Measurements from ENCODE around the gene CCDC34. TPM values are rescaled to one million over a fixed set of nuclear protein-coding genes. Genes with fewer than 3 reads are reported as not detected.

CCDC34 gene
- total and polyA plus RNA-seq, 2 experiments from 2014 or later: 10.1 to 56.0 TPM

- Histone ChIP-seq H3K27me3 (ENCODE audit: insufficient read depth) (no peaks in the 10 kb centered on the region), H2AFZ (no peak overlapping the region), H3K4me2 (no peak overlapping the region), H3F3A (replicated peaks; ENCODE audit: low read depth) (no peaks in the 10 kb centered on the region), H3K9me2 (ENCODE audit: insufficient read depth) (no peaks in the 10 kb centered on the region), H3K36me3 (ENCODE audit: insufficient read depth) (no peaks in the 10 kb centered on the region), H3K4me3 (no peak overlapping the region), H3K79me2 (replicated peaks; ENCODE audit: insufficient read depth) (peaks cover 70% of the 10 kb centered on the region), H4K20me1 (replicated peaks; ENCODE audit: insufficient read depth) (peaks cover 22% of the 10 kb centered on the region), H3K4me1 (ENCODE audit: insufficient read depth) (peaks cover 11% of the 10 kb centered on the region), H3K27ac (ENCODE audit: low read depth) (no peak overlapping the region)
- H3K36me3 Mint-ChIP-seq (ENCODE audit: low read depth): no peaks in the 10 kb centered on the region
- no peaks in the 10 kb centered on the region for H3K27me3 Mint-ChIP-seq (ENCODE audit: insufficient read depth, low read depth, poor library complexity)
- peaks cover 15% of the 10 kb centered on the region for H3K4me1 Mint-ChIP-seq
- no peak for DNase-seq (ENCODE audit: low spot score)
- no peak for ATAC-seq
- TF ChIP-seq ETS1 (IDR thresholded peaks at IDR 0.05) (no peak), ZNF114 (CRISPR knock-in tag; IDR thresholded peaks at IDR 0.05) (no peak), EZH2phosphoT487 (IDR thresholded peaks at IDR 0.05; ENCODE audit: unreplicated experiment) (no peak), JUNB (IDR thresholded peaks at IDR 0.05; ENCODE audit: unreplicated experiment) (no peak), NANOG (IDR thresholded peaks at IDR 0.05; ENCODE audit: borderline replicate concordance) (no peak), ZNF462 (CRISPR knock-in tag; IDR thresholded peaks at IDR 0.05) (no peak), STAT1 (IDR thresholded peaks at IDR 0.05; ENCODE audit: unreplicated experiment) (no peak), POLR2AphosphoS5 (IDR thresholded peaks at IDR 0.05; ENCODE audit: low read depth) (no peak), EZH2 (IDR thresholded peaks at IDR 0.05; ENCODE audit: low read depth, unreplicated experiment) (no peak), CREB1 (CRISPR knock-in tag; IDR thresholded peaks at IDR 0.05; ENCODE audit: low read depth) (no peak), ZNF331 (CRISPR knock-in tag; IDR thresholded peaks at IDR 0.05; ENCODE audit: low read depth) (no peak)
- TF ChIP-seq, protein P1, sequence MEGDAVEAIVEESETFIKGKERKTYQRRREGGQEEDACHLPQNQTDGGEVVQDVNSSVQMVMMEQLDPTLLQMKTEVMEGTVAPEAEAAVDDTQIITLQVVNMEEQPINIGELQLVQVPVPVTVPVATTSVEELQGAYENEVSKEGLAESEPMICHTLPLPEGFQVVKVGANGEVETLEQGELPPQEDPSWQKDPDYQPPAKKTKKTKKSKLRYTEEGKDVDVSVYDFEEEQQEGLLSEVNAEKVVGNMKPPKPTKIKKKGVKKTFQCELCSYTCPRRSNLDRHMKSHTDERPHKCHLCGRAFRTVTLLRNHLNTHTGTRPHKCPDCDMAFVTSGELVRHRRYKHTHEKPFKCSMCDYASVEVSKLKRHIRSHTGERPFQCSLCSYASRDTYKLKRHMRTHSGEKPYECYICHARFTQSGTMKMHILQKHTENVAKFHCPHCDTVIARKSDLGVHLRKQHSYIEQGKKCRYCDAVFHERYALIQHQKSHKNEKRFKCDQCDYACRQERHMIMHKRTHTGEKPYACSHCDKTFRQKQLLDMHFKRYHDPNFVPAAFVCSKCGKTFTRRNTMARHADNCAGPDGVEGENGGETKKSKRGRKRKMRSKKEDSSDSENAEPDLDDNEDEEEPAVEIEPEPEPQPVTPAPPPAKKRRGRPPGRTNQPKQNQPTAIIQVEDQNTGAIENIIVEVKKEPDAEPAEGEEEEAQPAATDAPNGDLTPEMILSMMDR (conservative IDR thresholded peaks at IDR 0.05; ENCODE audit: low read depth in 2 of 2): no peak
- TF ChIP-seq, protein P2, sequence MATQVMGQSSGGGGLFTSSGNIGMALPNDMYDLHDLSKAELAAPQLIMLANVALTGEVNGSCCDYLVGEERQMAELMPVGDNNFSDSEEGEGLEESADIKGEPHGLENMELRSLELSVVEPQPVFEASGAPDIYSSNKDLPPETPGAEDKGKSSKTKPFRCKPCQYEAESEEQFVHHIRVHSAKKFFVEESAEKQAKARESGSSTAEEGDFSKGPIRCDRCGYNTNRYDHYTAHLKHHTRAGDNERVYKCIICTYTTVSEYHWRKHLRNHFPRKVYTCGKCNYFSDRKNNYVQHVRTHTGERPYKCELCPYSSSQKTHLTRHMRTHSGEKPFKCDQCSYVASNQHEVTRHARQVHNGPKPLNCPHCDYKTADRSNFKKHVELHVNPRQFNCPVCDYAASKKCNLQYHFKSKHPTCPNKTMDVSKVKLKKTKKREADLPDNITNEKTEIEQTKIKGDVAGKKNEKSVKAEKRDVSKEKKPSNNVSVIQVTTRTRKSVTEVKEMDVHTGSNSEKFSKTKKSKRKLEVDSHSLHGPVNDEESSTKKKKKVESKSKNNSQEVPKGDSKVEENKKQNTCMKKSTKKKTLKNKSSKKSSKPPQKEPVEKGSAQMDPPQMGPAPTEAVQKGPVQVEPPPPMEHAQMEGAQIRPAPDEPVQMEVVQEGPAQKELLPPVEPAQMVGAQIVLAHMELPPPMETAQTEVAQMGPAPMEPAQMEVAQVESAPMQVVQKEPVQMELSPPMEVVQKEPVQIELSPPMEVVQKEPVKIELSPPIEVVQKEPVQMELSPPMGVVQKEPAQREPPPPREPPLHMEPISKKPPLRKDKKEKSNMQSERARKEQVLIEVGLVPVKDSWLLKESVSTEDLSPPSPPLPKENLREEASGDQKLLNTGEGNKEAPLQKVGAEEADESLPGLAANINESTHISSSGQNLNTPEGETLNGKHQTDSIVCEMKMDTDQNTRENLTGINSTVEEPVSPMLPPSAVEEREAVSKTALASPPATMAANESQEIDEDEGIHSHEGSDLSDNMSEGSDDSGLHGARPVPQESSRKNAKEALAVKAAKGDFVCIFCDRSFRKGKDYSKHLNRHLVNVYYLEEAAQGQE (IDR thresholded peaks at IDR 0.05; ENCODE audit: unreplicated experiment): no peak
- H3K9me3 Mint-ChIP-seq: no peaks in the 10 kb centered on the region
- no peak overlapping the region for H3K27ac Mint-ChIP-seq
- H3K4me3 Mint-ChIP-seq: no peak overlapping the region
Measured at GRCh38 chr11:27401280-27401832, 38.3 kb upstream of the CCDC34 start.

All from GM23338 (cell line).